IMR-90 (cell line): ENCODE data around the gene PLXNC1. TPM values are rescaled to one million over a fixed set of nuclear protein-coding genes. Genes with fewer than 3 reads are reported as not detected.

Source experiments
- ATAC-seq: fragments of 200-7000 bp; cut with Tn5 transposase; 2 replicates; pipeline ENCODE4 v1.9.1; 2020; ENCODE audit warnings: low read depth, mild to moderate bottlenecking, moderate library complexity
- BruUV-seq: library from RNA; stranded (reverse); fragments of 400-500 nt; replicated peaks from 2 replicates; lab custom pipeline; 2021; lab: Mats Ljungman, UMichigan
- CTCF ChIA-PET: fragments of 300-600 bp; formaldehyde crosslinking; extraction: SDS; loops from one replicate; lab custom pipeline; 2021; ENCODE audit warnings: antibody characterized with exemption; lab: Yijun Ruan, JAX
- POLR2A ChIA-PET: fragments of 300-600 bp; sonication (Branson Sonifier 250); formaldehyde crosslinking; loops from one replicate; lab custom pipeline; 2022; ENCODE audit warnings: antibody characterized with exemption; ENCODE audit not compliant: unreplicated experiment; lab: Charles Lee
- DNase-seq: peaks from one replicate; pipeline ENCODE4 v3.0.0; 2013
- H2AFZ ChIP-seq: replicated peaks from 2 replicates; pipeline ENCODE3; 2013; ENCODE audit warnings: low read length, mild to moderate bottlenecking; ENCODE audit not compliant: poor library complexity
- H2AK5ac ChIP-seq: 2 replicates; pipeline ENCODE4 v1.6.1; 2013; ENCODE audit warnings: low read depth, low read length, inconsistent platforms
- H2AK9ac ChIP-seq: replicated peaks from 2 replicates; pipeline ENCODE3; 2013; ENCODE audit warnings: mild to moderate bottlenecking, low read depth, low read length, moderate library complexity; ENCODE audit not compliant: poor library complexity
- H2BK120ac ChIP-seq: 2 replicates; pipeline ENCODE4 v1.6.1; 2013; ENCODE audit warnings: low read depth, low read length, inconsistent platforms
- H2BK15ac ChIP-seq: 3 replicates; pipeline ENCODE4 v1.6.1; 2013; ENCODE audit warnings: low read depth, low read length, inconsistent platforms
- H2BK20ac ChIP-seq: 2 replicates; pipeline ENCODE4 v1.6.1; 2013; ENCODE audit warnings: low read depth, mild to moderate bottlenecking, inconsistent platforms, low read length, moderate library complexity
- H2BK5ac ChIP-seq: 2 replicates; pipeline ENCODE4 v1.6.1; 2013; ENCODE audit warnings: mild to moderate bottlenecking, low read depth, low read length, inconsistent platforms; ENCODE audit not compliant: poor library complexity, severe bottlenecking
- H3K14ac ChIP-seq: replicated peaks from 2 replicates; pipeline ENCODE4 v1.6.1; 2013; ENCODE audit warnings: low read depth, low read length, inconsistent platforms
- H3K18ac ChIP-seq: 2 replicates; pipeline ENCODE4 v1.6.1; 2013; ENCODE audit warnings: low read depth, low read length, control low read depth
- H3K23ac ChIP-seq: 2 replicates; pipeline ENCODE4 v1.6.1; 2013; ENCODE audit warnings: low read depth, low read length, inconsistent platforms
- H3K27ac ChIP-seq: 2 replicates; pipeline ENCODE4 v1.5.1; 2013; ENCODE audit warnings: mild to moderate bottlenecking, control low read depth, low read length; ENCODE audit not compliant: insufficient read depth
- H3K27me3 ChIP-seq: 2 replicates; pipeline ENCODE4 v1.6.1; 2013; ENCODE audit warnings: low read length; ENCODE audit not compliant: control insufficient read depth, insufficient read depth
- H3K36me3 ChIP-seq: 2 replicates; pipeline ENCODE4 v1.6.1; 2013; ENCODE audit warnings: low read length, mixed read lengths; ENCODE audit not compliant: control insufficient read depth, insufficient read depth
- H3K4ac ChIP-seq: 2 replicates; pipeline ENCODE4 v1.6.1; 2013; ENCODE audit warnings: low read depth, low read length, inconsistent platforms
- H3K4me1 ChIP-seq: 2 replicates; pipeline ENCODE4 v1.6.1; 2013; ENCODE audit warnings: low read length, mixed read lengths; ENCODE audit not compliant: control insufficient read depth, insufficient read depth
- H3K4me2 ChIP-seq: 2 replicates; pipeline ENCODE4 v1.6.1; 2013; ENCODE audit warnings: low read depth, mild to moderate bottlenecking, control low read depth, low read length, moderate library complexity
- H3K4me3 ChIP-seq: 2 replicates; pipeline ENCODE4 v1.5.1; 2013; ENCODE audit warnings: low read depth, mild to moderate bottlenecking, control low read depth, low read length, moderate library complexity; ENCODE audit not compliant: insufficient read depth
- H3K56ac ChIP-seq: 2 replicates; pipeline ENCODE4 v1.6.1; 2013; ENCODE audit warnings: low read length, inconsistent platforms; ENCODE audit not compliant: insufficient read depth; ENCODE audit errors: extremely low read depth
- H3K79me1 ChIP-seq, 2 experiments: 2 replicates each; pipeline ENCODE4 v1.6.1; 2013; ENCODE audit warnings: low read length in 2 of 2, inconsistent platforms in 1 of 2, low read depth in 1 of 2
- H3K9ac ChIP-seq: 2 replicates; pipeline ENCODE4 v1.6.1; 2013; ENCODE audit warnings: low read depth, low read length, control low read depth
- H3K9me1 ChIP-seq: 2 replicates; pipeline ENCODE4 v1.6.1; 2013; ENCODE audit warnings: low read length, inconsistent platforms; ENCODE audit not compliant: insufficient read depth
- H3K9me3 ChIP-seq: 2 replicates; pipeline ENCODE4 v1.6.1; 2013; ENCODE audit warnings: low read length; ENCODE audit not compliant: control insufficient read depth, insufficient read depth
- H4K20me1 ChIP-seq: 2 replicates; pipeline ENCODE4 v1.6.1; 2013; ENCODE audit warnings: low read length, inconsistent platforms; ENCODE audit not compliant: insufficient read depth
- H4K5ac ChIP-seq: 2 replicates; pipeline ENCODE4 v1.6.1; 2013; ENCODE audit warnings: mild to moderate bottlenecking, low read depth, low read length, control low read depth
- H4K8ac ChIP-seq, 2 experiments: 2 replicates each; pipeline ENCODE4 v1.6.1; 2013; ENCODE audit warnings: low read depth in 2 of 2, low read length in 2 of 2, control low read depth in 1 of 2, inconsistent platforms in 1 of 2
- H4K91ac ChIP-seq: 2 replicates; pipeline ENCODE4 v1.6.1; 2013; ENCODE audit warnings: low read depth, low read length, inconsistent platforms; ENCODE audit not compliant: insufficient read depth
- CEBPB ChIP-seq: IDR thresholded peaks from 2 replicates; pipeline ENCODE4 v1.6.1; 2012; ENCODE audit warnings: low read depth, low read length, improper control_type of control experiment
- CHD1 ChIP-seq: IDR thresholded peaks from 2 replicates; pipeline ENCODE4 v1.6.1; 2012; ENCODE audit warnings: low read depth, low read length, improper control_type of control experiment
- FOS ChIP-seq: fragments of 150-350 bp; IDR thresholded peaks from 2 replicates; pipeline ENCODE4 v1.6.1; 2016; ENCODE audit warnings: low read depth, low read length
- MAFK ChIP-seq: IDR thresholded peaks from 2 replicates; pipeline ENCODE4 v1.6.1; 2012; ENCODE audit warnings: low read depth, low read length, improper control_type of control experiment
- MAZ ChIP-seq: IDR thresholded peaks from 2 replicates; pipeline ENCODE4 v1.6.1; 2012; ENCODE audit warnings: low read depth, mild to moderate bottlenecking, low read length, improper control_type of control experiment, moderate library complexity, borderline replicate concordance
- MXI1 ChIP-seq: IDR thresholded peaks from 2 replicates; pipeline ENCODE4 v1.6.1; 2012; ENCODE audit warnings: low read depth, mild to moderate bottlenecking, low read length, moderate library complexity, borderline replicate concordance
- NFE2L2 ChIP-seq: fragments of 150-350 bp; IDR thresholded peaks from 2 replicates; pipeline ENCODE4 v1.6.1; 2016; ENCODE audit warnings: low read depth, mild to moderate bottlenecking, low read length
- POLR2A ChIP-seq: IDR thresholded peaks from 2 replicates; pipeline ENCODE4 v1.6.1; 2012; ENCODE audit warnings: mild to moderate bottlenecking, low read depth, low read length
- RAD21 ChIP-seq: IDR thresholded peaks from 2 replicates; pipeline ENCODE4 v1.6.1; 2012; ENCODE audit warnings: low read length, improper control_type of control experiment
- RCOR1 ChIP-seq: IDR thresholded peaks from 2 replicates; pipeline ENCODE4 v1.6.1; 2012; ENCODE audit warnings: mild to moderate bottlenecking, low read length, improper control_type of control experiment; ENCODE audit not compliant: insufficient replicate concordance
- RFX5 ChIP-seq: IDR thresholded peaks from 2 replicates; pipeline ENCODE4 v1.8.0; 2012; ENCODE audit warnings: low read depth, mild to moderate bottlenecking, low read length, moderate library complexity
- SMC3 ChIP-seq: fragments of 150-350 bp; IDR thresholded peaks from 2 replicates; pipeline ENCODE4 v1.6.1; 2016; ENCODE audit warnings: low read depth, mild to moderate bottlenecking, antibody characterized with exemption, low read length, moderate library complexity
- WGBS, 2 experiments: methylation state at CpG; one replicate each; pipeline versions ENCODE4 v1.1.5 to v1.1.7; 2013; ENCODE audit warnings: missing lambda C conversion rate in 2 of 2; ENCODE audit not compliant: insufficient read length in 1 of 2; ENCODE audit errors: extremely low coverage in 2 of 2; 5-methylcytosine and 5-hydroxymethylcytosine counted together
- dilution Hi-C: fragments of 300-500 bp; cut with HindIII; formaldehyde crosslinking; loops from one replicate; pipeline ENCODE4 v1.14.3; 2018; ENCODE audit warnings: low sequenced_read_pairs; ENCODE audit not compliant: unreplicated experiment
- in situ Hi-C: fragments of 300-500 bp; cut with MboI; formaldehyde crosslinking; loops from 3 replicates; pipeline ENCODE4 v1.14.3; 2019; ENCODE audit warnings: low sequenced_read_pairs, inconsistent platforms, mixed read lengths
- intact Hi-C: fragments of 100-400 bp; cut with micrococcal nuclease; formaldehyde crosslinking; loops from 2 replicates; pipeline ENCODE4 v1.10.0; 2022
- polyA plus RNA-seq, 3 experiments: library from polyadenylated mRNA; depleted of rRNA; stranded (reverse); fragments of >200 nt; gene quantifications; 2 replicates each; pipeline ENCODE4 v1.2.3, GENCODE V29; 2012; ENCODE audit warnings: low replicate concordance in 1 of 3
- total RNA-seq: library from RNA; depleted of rRNA; stranded (reverse); fragments of >200 nt; gene quantifications from 2 replicates; pipeline ENCODE4 v1.2.3, GENCODE V29; 2012
- TF ChIP-seq, protein P1 (sequence below): conservative IDR thresholded peaks from 2 replicates; pipeline ENCODE4 v1.5.1; 2012; ENCODE audit warnings: mild to moderate bottlenecking, low read depth, low read length, improper control_type of control experiment
- TF ChIP-seq, protein P2 (sequence below): fragments of 150-350 bp; IDR thresholded peaks from 2 replicates; pipeline ENCODE4 v1.6.1; 2017; ENCODE audit warnings: mild to moderate bottlenecking, antibody characterized with exemption, low read length, low read depth
- TF ChIP-seq, protein P3 (sequence below): fragments of 150-350 bp; IDR thresholded peaks from 2 replicates; pipeline ENCODE4 v1.6.1; 2016; ENCODE audit warnings: low read depth, mild to moderate bottlenecking, low read length, moderate library complexity, borderline replicate concordance

The PLXNC1 gene
- total and polyA plus RNA-seq, 2 of the 4 experiments (the other 2 are of a cell fraction), result 1.0 to 1.6 TPM

DNA sequence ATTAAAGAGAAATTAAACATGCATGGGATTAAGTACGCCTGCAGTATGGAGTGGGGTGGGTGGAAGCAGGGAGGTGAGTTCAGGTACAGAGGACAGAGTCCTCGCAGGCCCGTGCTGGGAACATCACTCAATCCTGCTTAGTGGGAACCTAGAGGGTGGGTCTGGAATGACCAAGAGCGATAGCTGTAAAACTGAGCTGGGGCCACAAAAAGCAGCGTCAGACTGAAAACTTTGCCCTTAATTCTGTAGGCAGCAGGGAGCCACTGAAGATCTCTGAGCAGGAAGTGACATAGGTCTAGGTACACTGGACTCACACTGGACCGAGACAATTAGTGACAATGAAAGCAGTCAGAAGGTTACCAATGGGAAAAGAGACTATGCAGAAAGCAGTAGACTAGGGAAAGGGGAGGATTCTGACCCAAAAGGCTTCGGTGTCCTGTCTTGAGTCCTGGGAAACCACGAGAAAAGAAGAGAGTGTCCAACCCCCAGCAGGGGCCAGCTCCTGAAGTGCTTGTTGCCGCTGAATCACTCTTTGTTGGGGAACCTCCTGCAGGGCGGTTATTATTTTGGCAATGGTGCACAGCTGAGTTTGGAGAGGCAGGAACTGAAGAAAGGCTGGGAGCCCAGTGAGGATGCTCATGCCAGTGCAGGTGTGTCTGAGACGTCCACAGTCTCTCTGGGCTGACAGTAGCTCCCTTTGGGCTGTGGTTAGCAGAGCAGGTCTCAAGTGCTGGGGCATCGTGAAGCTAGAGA is 97.4 kb downstream of the PLXNC1 start:
- Histone ChIP-seq H4K5ac (no peak overlapping the region), H3K9ac (no peak overlapping the region), H3K4me3 (no peak overlapping the region), H3K4me2 (no peak overlapping the region), H2BK5ac (no peak overlapping the region), H2BK15ac (no peak overlapping the region), H4K8ac (no peak overlapping the region), H3K18ac (no peak overlapping the region), H3K4me1 (no peaks in the 10 kb centered on the region; the same call in 1 of the 2 replicates), H3K27me3 (peaks cover 19% of the 10 kb centered on the region), H3K14ac (no peak overlapping the region), H3K27ac (no peak overlapping the region), H2AK9ac (no peak overlapping the region), H2BK120ac (no peak overlapping the region), H3K36me3 (no peaks in the 10 kb centered on the region), H3K9me1 (no peaks in the 10 kb centered on the region), H3K4ac (no peak overlapping the region), H2BK20ac (no peak overlapping the region), H4K91ac (no peak overlapping the region), H3K23ac (no peak overlapping the region), H2AFZ (no peak overlapping the region), H3K9me3 (no peaks in the 10 kb centered on the region), H3K56ac (no peak overlapping the region), H3K79me1 (no peaks in the 10 kb centered on the region), H4K20me1 (no peaks in the 10 kb centered on the region), H2AK5ac (no peak overlapping the region)
- BruUV-seq, result no TSS peak
- ATAC-seq (no peak), DNase-seq (no peak)
- ChIA-PET CTCF (no interaction called here), POLR2A (interaction anchor here (0.7 kb wide), 1 partner anchor 26 kb away, joined by 7 read pairs; no protein-coding TSS in a partner anchor)
- intact Hi-C loops (no loop called here), in situ Hi-C loops (no loop called here), dilution Hi-C loops (no loop called here)
- WGBS, 2 experiments, result 80% methylated on average over 8 of the region's 12 CpGs; no CpG with 5 or more reads in 1 of the 2 experiments
- TF ChIP-seq, protein P1, sequence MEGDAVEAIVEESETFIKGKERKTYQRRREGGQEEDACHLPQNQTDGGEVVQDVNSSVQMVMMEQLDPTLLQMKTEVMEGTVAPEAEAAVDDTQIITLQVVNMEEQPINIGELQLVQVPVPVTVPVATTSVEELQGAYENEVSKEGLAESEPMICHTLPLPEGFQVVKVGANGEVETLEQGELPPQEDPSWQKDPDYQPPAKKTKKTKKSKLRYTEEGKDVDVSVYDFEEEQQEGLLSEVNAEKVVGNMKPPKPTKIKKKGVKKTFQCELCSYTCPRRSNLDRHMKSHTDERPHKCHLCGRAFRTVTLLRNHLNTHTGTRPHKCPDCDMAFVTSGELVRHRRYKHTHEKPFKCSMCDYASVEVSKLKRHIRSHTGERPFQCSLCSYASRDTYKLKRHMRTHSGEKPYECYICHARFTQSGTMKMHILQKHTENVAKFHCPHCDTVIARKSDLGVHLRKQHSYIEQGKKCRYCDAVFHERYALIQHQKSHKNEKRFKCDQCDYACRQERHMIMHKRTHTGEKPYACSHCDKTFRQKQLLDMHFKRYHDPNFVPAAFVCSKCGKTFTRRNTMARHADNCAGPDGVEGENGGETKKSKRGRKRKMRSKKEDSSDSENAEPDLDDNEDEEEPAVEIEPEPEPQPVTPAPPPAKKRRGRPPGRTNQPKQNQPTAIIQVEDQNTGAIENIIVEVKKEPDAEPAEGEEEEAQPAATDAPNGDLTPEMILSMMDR, result no peak
- TF ChIP-seq RAD21 (no peak), SMC3 (no peak), MXI1 (no peak), NFE2L2 (no peak), MAFK (no peak), FOS (no peak), POLR2A (no peak), CEBPB (no peak), MAZ (no peak), RFX5 (no peak), RCOR1 (no peak), CHD1 (no peak)
- TF ChIP-seq, protein P2, sequence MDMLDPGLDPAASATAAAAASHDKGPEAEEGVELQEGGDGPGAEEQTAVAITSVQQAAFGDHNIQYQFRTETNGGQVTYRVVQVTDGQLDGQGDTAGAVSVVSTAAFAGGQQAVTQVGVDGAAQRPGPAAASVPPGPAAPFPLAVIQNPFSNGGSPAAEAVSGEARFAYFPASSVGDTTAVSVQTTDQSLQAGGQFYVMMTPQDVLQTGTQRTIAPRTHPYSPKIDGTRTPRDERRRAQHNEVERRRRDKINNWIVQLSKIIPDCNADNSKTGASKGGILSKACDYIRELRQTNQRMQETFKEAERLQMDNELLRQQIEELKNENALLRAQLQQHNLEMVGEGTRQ, result no peak
- TF ChIP-seq, protein P3, sequence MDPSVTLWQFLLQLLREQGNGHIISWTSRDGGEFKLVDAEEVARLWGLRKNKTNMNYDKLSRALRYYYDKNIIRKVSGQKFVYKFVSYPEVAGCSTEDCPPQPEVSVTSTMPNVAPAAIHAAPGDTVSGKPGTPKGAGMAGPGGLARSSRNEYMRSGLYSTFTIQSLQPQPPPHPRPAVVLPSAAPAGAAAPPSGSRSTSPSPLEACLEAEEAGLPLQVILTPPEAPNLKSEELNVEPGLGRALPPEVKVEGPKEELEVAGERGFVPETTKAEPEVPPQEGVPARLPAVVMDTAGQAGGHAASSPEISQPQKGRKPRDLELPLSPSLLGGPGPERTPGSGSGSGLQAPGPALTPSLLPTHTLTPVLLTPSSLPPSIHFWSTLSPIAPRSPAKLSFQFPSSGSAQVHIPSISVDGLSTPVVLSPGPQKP, result no peak
